Hematopoietic multipotent progenitor cell treated with erythropoietin and hydrocortisone succinate and interleukin-3 and kit ligand, for 15 days (in vitro differentiated cells): Measurements from ENCODE around the gene ATP8A1.
"Not testable (repeated sequence)": the region's sequence is repeated elsewhere in the genome, so short reads cannot be mapped to it uniquely, and the experiment has no call there.

Experiments used
- DNase-seq: peaks from one replicate; pipeline ENCODE4 v3.0.0-alpha.2; 2015; ENCODE audit warnings: low spot score

ATP8A1 gene

DNA sequence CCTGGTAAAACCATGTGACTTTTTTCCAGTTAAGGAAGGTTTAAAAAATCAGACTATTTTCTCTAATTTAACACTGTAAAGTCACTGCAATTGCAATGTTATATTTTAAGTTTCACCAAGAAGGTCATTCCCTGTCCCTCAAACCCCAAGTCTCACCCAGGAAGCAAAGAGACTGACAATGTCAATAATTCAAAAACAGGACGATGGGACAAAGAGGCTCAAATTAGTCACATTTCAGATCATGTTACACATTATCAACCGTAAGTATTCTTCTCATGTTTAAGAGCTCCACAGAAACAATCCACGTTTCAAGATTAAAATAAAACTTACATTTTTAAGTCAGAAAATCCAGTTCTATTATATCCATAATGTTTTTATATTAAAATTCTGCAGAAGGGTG, 246.5 kb downstream of the ATP8A1 start:
- DNase-seq, result no peak

DNA sequence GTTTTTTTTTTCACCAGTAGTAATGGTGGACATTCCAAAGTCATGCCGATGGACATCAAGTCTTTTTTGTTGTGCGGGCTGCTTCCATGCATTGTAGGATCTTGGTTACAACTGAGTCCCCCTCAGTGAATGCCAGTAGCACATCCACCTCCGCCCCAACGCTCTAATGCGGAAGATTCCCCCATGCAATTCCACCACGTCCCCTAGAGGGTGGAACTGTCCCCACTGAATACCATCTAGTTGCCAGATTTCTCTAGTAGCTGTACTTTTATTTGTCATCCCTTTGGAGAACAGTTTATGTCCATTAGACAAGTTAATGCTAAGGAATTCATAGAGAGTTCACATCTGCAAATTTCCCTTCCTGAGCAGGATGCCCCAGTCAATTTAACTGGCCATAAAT, 252.9 kb downstream of the ATP8A1 start:
- no peak for DNase-seq

DNA sequence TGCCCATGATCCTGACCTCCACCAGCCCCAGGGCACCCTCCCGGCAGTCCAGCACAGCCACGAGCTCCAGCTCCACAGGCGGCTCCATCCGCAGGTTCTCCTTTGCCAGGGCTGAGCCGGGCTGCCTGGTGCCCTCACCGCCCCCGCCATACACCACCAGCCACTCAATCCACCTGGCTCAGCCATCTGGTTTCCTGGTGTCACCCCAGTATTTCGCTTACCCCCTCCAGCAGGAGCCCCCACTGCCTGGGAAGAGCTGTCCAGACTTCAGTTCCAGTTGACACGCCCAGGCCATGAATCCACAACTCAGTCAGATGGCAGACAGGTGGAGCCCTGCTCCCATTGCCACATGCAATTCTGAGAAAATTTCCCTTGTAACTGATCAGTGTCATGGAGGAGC, 255.7 kb downstream of the ATP8A1 start:
- no peak for DNase-seq

DNA sequence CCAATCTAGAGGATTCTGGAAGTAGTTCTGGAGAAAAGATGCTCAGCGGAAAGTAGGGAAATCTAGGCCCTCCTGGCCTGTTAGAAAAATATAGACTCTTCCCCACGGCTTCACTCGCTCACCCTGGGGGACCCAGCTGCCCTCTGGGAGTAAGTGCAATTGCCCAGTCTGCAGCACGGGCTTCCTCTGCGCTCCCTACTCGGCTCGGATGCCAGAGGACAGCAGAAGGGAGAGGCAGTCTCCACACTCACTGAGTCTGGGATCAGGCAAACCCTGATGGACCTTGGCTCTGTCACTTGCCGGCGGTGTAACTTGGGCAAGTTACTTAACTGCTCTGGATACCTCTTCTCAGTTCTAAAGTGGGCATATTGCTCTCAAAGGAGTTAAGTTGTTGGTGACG, 257.5 kb downstream of the ATP8A1 start:
- no peak for DNase-seq

DNA sequence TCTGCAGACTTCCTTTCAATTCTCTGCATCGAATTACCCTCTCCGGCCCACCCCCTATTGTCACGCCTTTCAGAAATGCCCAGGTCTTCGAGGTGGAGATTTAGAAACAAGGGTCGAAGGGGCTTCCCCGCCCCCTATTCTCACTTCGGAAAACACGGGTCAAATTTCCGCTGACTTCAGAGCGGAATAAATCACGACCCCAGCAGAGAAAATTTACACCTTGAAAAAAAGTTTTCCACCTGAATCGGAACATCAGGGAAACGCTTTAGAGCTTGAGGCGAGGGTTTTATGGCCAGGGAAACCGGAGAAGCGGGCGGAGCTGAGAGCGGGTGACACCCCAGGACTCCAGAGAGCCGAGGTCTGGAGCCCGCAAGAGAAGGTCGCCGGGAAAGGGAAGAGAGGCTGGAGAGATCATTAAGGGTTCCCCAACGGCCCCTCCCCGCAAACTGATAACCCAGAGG, 258.0 kb downstream of the ATP8A1 start:
- no peak for DNase-seq

DNA sequence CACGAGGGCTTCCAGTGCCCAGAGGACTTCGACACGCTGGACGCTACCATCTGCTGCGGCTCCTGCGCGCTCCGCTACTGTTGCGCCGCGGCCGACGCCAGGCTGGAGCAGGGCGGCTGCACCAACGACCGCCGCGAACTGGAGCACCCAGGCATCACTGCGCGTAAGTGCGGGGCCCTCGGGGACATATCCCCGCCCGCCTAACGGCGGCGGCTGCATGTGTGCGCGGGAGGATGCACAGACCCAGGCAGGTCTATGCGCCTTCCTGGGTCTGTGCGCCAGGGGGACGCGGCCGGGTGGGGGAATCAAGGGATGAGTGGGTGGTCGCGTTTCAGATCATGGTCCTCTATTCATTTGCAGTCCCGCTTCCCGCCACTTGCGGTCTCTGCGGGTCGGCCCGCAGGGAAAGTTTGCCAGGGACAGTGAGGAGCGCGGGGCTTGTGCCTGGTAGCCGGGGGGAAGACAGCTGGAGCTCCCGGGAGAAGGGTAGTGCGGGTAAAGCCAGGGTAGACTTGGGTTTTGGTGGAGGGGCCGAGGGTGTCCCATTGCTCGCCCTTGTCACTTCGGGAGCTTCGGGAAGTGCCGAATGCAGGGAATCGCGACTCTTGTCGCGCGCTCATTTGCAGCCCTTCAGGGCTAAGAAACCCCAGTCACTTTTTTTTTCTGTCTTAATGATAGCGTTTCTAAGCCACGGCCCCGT, 258.6 kb downstream of the ATP8A1 start:
- no peak for DNase-seq

DNA sequence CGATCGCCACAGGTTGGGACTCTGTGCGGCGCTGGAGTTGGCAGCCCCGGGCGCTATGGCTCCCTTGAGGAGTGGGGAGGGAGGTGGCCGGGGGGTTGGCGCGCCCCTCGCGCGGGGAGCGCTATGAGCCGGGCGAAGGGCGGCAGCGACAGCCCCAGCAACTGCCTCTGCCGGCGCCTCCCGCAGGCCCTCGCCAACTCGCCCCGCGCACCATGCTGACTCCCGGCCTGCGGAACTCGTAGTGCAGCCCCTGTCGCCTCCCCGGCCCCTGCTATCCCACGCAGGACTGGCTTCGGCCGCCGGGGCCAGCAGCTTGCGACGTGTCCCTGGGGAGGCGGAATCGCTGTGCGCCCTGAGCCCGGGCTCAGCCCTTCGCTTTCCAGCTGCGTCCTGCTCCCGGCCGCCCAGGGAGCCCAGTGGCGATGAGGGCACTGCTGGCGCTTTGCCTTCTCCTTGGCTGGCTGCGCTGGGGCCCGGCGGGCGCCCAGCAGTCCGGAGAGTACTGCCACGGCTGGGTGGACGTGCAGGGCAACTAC, 259.2 kb downstream of the ATP8A1 start:
- no peak for DNase-seq

DNA sequence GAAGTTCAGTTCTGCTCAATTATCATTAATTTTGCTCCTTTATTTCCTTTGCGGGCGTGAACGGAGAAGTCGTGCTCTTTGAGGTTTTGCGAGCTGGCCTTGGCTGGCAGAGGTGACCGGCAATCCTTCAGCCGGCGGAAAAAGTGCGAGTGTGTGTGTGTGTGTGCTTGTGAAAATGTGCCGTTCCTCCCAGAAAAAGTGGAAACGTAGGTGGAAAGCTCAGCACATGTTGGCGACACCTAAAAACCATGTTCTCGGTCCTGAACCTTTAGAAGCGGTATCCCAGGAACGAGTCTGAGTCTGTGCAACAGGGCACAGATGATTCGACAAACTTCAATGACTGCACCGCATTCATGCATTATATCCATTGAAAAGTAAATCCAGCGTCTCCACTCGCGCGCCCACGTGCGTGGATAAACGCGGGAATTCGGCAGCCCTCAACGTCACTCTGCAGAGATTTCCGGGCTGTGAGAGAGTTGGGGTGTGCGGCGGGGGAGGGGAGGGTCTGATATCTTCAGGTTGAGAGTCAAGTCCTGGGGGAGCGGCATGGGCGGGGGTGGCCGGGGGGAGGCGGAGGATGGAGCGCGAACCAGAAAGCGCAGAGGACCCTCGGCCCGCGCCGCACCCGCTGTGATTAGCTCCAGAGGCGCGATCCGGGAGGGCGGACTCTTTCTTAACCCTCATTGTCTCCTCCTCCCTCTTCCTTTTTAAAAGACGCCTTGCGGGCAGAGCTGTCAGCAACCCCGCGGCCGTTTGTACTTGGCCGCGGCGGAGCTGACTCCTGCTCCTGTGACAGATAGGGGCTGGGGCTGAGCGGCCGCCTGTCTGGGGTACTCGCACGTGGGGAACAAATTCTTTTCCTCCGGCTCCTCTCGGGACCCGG, 259.9 kb downstream of the ATP8A1 start, which contains the start of gene SHISA3:
TSS of gene SHISA3 (plus strand) at position 737 of the 883 bp plus-strand sequence. CDS start 569 bp downstream, outside the sequence.
- DNase-seq, result no peak

DNA sequence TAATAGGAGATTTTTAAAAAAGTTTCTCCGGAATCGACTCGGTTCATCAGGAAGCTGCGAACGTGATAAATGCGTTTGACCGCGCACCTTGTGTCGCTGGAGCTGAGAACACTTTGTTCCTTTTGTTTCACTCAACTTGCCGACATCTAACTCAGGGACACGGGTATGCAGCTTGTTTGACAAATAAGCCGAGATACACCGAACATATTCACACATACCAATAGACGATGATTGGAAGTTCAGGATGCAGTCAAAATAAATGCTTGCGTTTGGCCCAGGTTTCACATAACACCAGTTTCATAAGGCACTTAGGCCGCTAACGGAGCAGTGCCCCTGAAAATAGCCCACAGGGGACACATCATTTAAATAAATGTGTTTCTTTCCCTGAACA, 260.5 kb downstream of the ATP8A1 start:
- no peak for DNase-seq

DNA sequence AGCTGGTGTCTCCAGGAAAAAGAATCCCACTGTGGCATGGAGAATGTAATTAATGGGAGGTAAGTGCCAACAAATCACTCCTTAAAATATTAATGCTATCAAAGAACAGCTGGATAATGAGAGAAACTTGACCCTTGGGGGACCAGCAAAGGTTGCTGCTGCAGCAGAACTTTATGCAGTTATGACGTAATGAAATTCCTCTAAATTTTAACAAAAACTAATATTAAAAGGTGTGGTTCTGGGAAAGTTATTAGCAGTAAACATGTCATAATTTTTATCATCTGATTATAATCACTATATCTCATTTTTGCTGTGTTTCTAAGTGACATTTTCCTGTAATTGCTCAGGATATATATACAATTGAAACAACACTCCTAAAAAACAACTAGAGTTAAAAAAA, 261.3 kb downstream of the ATP8A1 start:
- no peak for DNase-seq

DNA sequence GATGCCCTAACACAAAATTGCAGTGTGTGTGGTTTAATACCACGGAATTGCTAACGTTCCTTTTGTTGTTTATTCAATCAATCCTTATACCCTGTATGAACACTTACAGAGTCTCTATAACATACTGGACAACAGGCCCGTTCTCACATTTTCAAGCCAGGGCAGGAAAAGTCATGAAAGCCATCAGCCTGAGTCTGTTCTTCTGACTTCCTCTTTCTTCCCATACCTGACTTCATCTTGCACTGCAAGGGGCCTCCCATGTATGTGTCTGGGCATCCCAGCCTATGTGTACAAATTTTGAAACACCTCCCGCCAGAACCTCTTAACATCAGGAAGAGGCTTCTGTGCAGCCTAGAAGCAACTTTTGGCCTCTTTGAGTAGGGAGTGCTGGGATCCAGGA, 264.5 kb downstream of the ATP8A1 start:
- no peak for DNase-seq

DNA sequence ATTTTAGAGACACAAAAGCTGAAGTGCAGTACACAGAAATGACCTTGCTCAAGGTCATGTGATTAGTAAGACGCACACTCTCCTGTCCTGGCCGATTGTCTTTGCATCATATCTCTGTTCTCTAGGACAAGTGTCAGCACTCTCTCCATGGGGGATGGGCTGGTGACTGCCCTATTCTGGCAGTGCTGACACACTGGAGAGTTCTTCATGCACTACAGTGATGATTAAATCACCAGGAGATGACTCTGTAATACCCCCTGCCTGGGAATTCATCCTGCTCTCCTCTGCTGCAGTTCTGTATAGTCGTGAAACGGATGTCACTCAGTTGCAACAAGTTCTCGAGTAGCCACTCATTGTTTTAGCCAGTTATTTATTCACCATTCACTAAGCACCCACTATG, 264.9 kb downstream of the ATP8A1 start:
- DNase-seq, result no peak

DNA sequence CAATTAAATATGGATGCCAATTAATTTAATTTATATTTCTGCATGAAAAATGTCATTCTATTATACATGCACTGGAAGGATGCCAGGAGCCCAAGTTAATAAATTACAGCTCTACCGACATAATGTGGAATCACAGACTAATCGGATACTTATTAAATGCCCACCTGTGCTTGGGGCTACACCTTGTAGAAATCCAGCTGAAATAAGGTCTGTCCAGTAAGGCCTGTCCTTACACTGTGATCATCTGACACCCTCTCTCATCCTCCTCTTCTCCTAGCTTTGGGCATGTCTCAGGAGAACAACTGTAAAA, 265.6 kb downstream of the ATP8A1 start:
- no peak for DNase-seq

DNA sequence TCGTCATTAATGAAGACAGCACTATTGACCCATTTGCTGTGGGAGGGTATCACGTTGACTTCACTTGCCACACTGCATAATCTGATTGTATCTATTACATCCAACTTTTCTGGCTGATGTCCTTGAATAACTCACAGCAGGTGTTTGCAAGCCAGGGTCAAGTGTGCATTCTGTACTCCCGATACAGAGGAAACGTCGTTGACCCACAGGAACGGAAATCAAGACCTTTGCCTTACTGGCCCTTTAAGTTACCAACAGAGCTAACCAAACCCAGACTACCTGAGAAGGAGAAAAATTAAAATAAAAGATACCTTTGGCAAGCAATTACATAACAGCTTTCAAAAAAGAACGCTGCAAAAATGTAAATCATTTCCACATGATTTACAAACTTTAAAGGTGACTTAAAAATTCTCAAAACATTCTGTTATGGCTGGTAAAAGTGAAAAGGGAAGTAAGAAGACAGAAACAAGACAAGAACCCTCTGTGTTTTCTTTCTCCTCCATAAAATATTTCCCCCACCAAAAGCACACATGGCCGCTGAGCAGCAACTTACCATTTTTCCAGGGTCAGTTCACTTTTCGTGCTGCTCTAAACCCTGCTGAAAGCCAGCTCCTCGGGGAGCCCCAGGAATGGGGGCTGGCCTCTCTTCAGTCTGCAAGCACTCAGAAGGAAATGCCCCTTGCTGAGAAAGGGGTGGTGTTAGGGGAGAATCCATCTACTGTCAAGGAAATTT, 266.1 kb downstream of the ATP8A1 start:
- DNase-seq, result no peak

DNA sequence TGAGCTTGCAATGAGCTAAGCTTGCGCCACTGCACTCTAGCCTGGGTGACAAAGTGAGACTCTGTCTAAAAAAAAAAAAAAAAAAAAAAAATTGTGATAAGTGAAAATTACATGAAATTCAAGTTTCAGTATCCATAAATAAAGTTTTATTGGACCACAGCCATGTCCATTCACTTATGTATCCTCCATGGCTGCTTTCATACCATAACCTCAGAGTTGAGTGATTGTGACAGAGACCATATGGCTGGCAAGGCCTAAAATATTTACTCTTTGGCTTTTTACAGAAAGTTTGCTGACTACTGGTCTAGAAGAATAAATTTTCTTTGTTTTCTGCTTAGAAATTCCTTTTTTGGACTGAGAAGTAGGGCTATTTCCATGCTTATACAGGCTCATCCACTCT, 271.4 kb downstream of the ATP8A1 start:
- DNase-seq, result no peak

DNA sequence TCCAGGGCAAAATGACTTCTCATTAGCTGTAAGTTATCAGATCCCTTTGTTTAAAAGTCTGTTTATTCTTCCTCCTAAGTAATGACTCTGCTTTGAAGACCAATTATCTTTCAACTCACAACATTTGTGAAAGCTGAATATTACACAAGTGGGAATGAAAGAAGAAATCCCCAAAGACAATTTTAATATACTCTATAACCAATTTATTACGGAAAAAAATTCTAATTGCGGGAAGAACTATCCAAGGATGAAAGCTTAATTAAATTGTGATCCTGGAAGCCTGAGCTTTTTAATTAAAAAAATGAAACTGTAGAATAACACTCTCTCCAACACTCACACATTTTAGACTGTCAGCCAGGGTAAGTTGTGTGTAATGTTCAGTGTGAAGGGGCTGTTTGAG, 275.2 kb downstream of the ATP8A1 start:
- no peak for DNase-seq

DNA sequence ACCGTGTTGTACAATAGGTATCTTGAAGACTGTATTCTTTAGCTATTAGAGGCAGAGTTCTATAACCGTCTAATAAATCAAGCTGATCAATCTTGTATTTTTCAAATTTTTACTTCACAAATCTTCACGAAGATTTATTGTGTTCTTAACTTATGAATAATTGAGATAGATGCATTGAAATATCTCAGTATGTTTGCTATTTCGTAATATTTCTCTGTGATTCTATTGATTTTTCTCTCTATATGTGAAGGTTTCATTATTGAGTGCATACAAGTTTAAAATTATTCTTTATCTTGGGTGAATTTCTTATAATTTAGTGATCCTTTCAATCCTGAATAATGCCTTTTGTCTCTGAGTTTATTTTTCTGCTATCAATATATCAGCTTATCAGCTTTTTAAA, 279.4 kb downstream of the ATP8A1 start:
- no peak for DNase-seq

DNA sequence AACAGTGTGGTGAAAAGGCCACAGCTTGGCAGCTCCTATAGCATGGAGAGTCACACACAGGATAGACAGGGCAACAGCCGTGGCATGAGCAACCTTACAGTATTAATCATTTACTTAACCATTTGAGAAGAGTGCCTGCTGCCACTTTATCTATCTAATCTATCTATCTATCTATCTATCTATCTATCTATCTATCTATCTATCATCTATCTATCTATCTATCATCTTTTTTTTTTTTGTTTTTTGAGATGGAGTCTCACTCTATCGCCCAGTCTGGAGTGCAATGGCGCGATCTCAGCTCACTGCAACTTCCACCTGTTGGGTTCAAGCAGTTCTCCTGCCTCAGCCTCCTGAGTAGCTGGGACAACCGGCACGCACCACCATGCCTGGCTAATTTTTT, 284.6 kb downstream of the ATP8A1 start:
- DNase-seq, result not testable (repeated sequence)

DNA sequence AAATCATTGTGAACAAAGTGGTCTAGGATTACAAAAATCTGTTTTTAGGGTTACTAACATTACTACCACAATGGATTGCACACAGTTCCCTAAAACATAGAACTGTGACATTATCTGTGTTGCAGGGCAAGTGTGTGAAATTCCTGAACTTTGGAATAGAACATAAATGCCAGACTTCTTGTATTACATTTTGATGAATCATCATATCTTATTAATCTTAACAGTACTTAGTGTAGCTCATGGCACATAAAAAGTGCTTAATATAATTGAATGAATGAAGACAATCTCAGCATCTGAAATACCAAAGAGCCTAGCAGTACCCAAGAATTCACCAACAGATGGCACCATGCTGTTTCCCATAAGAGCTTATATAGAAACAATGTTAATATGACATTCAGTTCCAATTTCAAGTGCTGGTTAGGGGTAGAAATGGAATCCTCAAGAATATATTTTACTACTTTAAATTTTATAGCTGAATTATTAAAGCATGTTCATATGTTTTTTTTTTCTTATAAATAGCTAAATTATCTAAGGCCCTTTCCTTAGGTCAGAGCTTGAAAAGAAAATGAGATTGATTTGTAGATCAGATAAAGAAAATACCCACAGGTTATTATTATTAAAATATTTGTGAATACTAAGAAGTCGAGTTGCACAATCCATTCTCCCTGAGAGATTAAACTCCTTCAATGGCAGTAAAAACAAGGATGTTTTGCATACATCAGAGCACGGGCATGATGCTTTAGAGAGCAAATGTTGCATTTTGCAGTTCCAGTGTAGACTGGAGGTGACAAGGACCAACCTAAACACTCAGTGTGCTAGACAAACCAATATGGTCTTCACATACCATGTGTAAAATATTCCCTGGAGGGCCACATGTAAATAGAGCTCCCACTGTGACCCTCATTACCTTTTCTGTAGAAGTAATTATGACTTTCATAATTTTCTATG, 285.3 kb downstream of the ATP8A1 start:
- no peak for DNase-seq

DNA sequence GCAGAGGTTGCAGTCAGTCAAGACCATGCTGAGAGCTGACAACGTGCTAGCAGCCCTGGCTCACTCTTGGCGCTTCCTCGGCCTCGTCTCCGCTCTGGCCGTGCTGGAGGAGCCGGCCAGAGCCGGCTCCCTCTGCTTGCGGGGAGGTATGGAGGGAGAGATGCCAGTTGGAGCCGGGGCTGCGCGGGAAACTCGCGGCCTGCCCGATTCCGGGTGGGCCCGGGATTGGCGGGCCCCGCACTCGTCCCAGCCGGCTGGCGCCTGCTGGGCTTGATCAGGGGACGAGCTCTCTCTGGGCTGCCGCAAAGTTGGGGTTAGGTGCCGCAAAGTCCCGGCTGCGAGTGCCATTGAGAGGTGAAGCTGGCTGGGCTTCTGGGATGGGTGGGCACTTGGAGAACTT, 287.4 kb downstream of the ATP8A1 start:
- no peak for DNase-seq

DNA sequence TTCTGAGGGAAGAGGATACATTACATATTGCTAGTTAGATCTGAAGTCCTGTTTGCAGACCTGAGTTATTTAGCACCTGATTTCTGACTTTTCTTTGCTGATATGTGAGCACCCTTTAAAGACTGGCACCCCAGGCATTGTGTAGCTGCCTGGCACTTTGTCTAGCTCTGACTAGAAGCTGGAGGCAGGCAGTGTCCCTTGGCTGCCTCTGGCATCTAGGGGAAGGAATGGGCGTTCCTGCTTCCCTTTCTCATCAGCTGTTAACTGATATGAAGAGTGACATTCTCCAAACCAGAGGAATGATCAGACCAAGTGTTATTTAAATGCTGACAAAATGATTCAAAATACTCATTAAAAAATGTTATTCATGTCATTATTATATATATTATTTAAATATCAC, 289.9 kb downstream of the ATP8A1 start:
- no peak for DNase-seq
